GM18858 (cell line): ENCODE measurements around the gene PTGS1.
"Not testable (repeated sequence)": the region's sequence is repeated elsewhere in the genome, so short reads cannot be mapped to it uniquely, and the experiment has no call there.

Experiments used
- ATAC-seq: cut with Tn5 transposase; IDR thresholded peaks from one replicate; pipeline ENCODE4 v1.9.1; 2021; ENCODE audit not compliant: unreplicated experiment

Gene PTGS1

GRCh38 chr9:122346478-122347347 lies 24.1 kb upstream of the PTGS1 start:
- ATAC-seq: no peak

- no peak for ATAC-seq
Measured at GRCh38 chr9:122347348-122348287, 23.2 kb upstream of the PTGS1 start.

- ATAC-seq: no peak
Measured at GRCh38 chr9:122348288-122348777, 22.5 kb upstream of the PTGS1 start.

DNA sequence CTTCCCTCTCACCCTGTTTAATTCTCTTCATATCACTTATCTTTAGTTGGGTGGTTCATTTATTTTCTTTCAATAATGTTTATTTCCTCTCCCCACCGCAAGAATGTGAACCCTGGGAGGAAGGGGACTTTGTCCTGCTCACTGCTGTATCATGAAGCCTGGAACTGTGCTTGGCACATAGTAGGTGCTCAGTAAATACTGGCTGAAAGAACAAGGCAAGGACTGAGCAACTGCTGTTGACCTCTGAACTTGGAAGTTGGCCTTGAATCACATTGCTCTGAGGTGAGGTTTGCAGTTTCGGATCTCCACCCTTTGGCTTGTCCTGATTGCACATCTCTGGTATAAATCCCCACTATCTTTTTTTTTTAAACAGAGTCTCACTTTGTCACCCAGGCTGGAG lies 22.0 kb upstream of the PTGS1 start:
- no peak for ATAC-seq

- ATAC-seq: no peak
Measured at GRCh38 chr9:122349201-122349600, 21.6 kb upstream of the PTGS1 start.

DNA sequence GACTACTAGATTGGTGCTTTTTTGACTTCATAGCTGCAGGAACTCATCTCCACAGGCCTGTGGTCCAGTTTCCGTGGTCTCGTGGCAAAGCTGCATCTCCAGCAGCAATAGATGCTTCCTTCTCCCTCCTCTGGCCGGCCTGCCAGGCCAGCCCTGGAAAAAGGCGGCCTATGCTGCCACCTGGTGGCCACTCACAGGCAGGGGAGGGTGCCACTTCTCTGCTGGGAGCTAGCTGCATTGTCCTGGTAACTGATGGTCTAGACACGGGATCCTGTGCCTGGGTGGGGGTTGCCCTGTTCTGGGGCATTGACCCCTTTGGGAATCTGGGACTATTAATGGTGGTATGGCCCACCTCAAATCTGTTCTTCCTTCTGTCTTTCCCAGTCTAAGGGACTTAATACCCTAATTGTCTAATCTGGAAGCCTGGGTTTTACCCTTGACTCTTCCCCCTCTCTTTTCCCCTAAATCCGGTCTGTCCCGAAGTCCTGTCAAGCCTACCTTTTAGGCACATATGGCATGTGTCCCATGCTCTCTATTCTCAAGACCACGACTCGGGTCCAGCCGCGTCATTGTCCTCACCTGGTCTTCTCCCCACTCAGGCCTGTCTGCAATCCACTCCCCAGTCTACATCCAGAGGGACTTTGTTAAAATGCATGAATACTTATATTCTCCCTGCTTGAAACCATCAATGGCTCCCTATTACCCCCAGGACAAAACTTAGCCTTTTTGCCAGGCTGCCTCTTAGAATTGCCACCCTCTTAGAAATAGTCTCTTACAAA lies 20.1 kb upstream of the PTGS1 start:
- ATAC-seq: no peak

DNA sequence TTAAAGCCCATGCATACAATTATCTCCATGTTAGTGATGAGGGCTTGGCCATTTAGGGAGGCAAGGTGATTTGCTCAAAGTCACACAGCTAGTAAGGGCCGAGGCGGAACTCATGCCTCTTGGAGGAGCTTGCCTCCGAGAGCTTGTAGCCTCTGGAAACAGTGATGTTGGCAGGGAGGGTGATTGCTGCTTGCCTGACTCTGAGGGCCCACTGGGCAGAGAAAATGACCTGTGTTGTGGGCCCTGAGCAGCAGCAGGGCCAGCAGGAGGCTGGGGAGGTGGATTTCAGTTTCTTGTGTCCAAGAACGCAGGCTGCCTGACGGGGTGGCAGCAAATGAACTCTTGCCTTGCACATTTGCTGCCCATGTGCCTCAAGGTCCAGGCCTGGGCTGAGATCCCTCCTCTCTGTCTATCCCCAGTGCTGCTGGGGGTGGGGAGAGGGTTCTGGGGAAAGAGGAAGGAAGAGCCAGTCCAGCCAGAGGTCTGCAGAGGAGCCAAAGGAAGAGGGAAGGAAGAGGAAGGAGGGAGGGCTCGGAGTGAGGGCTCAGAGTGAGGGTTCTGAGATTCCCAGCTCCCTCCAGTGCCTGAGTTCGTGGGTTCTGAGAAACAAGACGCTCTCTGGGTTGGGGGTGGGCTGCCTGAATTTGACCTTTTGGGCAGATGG lies 16.2 kb upstream of the PTGS1 start:
- ATAC-seq: no peak

DNA sequence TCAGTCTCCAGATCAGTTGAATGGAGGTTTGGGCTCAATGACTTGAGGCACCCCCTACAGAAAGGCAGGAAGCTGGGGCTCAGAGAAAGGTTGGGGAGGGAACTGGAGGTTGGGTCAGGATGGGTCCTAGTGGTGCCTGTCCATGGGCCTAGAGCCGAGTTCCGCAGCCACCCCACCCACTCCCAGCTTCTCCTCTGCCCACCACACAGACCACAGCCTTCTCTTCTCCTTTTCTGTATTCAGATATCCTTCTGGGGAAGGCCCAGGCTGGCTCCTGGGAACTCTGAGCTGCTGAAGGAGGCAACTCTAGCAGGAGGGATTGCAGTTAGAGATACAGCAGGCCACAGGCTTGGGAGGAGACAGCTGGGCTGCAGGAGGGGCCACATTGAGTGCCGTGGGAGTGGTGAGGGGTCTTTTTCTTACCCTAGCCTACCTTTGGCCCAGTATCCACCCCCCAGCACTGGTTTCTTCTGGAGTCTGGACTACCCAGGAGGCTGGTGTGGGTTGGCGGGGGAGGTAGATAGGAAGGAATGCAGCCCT lies 15.4 kb upstream of the PTGS1 start:
- ATAC-seq: no peak

- no peak for ATAC-seq
Measured at GRCh38 chr9:122356627-122357026, 14.2 kb upstream of the PTGS1 start.

DNA sequence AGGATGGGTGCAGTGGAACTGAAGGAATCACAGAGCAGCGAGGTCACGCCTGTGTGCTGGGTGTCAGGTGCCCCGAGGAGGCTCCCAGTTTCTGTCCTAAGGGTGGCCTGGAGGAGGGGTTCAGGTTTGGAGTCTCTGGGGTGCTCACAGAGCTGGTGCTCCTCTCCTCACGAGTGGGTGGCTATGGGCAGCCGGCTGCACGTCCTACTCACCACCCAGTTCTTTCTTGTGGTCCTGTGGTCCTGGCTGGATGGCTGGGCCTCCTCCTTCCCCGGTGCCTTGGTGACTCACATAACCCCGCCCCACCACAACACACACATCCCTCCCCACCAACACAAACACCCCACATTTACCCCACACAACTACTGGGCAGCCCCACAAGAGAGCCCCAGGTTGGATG lies 9.9 kb upstream of the PTGS1 start:
- ATAC-seq: no peak

DNA sequence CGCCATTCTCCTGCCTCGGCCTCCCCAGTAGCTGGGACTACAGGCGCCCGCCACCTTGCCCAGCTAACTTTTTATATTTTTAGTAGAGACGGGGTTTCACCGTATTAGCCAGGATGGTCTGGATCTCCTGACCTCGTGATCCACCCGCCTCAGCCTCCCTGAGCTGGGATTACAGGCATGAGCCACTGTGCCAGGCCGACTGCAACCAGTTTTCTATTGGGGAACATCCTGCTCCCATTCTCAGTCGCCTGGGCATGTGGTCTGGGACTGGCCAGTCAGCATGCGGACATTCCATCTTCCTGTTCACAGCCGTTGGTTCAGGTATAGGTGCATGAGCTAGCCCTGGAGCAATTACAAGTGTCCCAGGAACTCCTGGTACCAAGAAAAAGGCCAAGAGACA lies 7.7 kb upstream of the PTGS1 start:
- not testable (repeated sequence) for ATAC-seq

DNA sequence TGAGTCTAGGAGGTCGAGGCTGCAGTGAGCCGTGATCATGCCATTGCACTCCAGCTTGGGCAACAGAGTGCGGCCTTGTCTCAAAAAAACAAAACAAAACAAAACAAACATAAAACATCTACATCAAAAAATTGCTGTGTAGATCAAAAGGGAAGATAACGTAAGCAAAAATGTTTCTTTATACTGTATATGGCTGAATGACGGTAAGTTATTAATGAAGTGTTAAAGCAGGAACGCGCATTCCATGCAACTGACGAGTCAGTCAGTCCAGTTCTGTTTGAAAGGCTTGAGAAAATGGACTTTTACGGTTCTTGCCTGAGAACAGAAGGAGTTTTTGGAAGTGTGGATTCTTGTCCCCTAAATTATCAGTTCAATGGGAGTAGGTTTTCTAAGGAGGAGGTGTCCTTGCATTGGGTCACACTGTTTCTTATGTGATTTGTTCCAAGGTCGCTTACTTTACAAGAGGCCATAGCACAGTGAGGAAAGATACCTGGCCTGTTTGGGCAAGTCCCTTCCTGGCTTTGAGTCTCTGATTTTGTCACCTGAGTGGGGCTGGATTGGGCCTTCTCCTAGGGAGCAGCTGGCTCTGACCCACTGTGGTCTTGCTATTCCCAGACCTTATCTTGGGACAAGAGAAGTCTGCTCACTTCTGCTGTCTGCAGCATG lies 6.6 kb upstream of the PTGS1 start:
- no peak for ATAC-seq

- ATAC-seq: no peak
Measured at GRCh38 chr9:122364783-122365150, 6.1 kb upstream of the PTGS1 start.

GRCh38 chr9:122366074-122366660 lies 4.7 kb upstream of the PTGS1 start:
- ATAC-seq: no peak

- ATAC-seq: no peak
Measured at GRCh38 chr9:122367065-122367464, 3.8 kb upstream of the PTGS1 start.

DNA sequence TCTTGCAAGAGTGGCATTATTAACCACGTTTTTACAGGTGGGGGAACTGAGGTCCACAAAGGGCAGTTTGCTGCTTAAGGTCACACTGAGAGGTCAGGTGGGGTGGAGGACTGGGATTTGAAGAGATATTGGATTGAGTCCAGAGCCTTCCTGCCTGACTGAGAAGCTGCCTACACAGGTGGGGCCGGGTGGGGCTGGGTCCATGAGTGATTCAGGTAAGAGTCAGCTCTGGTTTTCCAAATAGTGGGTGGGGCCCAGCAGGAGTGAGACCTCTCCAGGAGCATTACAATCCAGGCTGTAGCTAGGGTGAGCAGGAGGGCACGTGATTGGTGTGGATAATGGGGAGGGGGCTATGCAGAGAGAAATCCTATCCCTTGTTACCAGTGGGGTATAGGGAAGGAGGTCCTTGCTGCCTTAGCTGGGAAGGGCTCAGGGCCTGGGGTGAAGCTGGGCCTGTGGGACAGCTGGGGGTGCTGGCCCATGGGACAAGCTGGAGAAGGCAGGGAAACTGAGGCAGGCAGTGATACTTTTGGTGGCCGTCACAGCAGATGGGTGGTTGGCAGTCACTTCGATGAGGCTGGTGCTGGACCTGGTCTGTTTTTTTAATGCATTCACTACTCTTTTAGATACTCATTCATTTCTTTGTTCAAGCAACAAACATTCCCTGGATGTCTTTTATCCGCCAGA lies 2.9 kb upstream of the PTGS1 start:
- ATAC-seq: no peak

- no peak for ATAC-seq
Measured at GRCh38 chr9:122368642-122369041, 2.2 kb upstream of the PTGS1 start.

DNA sequence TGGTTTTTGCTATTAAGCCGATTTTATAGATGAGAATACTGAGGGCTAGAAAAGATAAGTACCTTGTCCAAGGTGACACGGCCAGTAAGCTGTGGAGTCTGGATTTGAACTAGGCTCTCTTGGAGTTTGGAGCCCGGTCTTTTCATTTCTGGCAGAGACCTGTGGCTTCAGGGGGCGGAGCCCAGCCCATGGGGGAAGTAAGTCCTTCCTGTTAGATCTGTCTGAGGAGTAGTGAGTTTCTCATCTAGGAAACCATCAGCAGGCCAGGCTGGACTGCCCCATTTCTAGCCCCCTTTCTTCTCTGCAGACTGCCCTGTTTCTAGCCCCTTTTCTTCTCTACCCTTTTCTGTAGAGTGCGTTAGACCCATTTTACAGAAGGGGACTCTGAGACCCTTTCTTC lies 521 bp upstream of the PTGS1 start:
- ATAC-seq: no peak

- ATAC-seq: no peak
Measured at GRCh38 chr9:122371846-122372245, 1.0 kb downstream of the PTGS1 start.
